GM12878 (cell line): ENCODE results near the gene FOXD2. TPM values are rescaled to one million over a fixed set of nuclear protein-coding genes. Genes with fewer than 3 reads are reported as not detected.

ENCODE experiments used
- ATAC-seq: fragments of 200-7000 bp; cut with Tn5 transposase; 3 replicates; pipeline ENCODE4 v1.9.1; 2020; ENCODE audit warnings: mild to moderate bottlenecking, moderate library complexity
- BruUV-seq: library from RNA; stranded (reverse); fragments of 400-500 nt; replicated peaks from 2 replicates; lab custom pipeline; 2021; lab: Mats Ljungman, UMichigan
- CTCF ChIA-PET: fragments of 300-600 bp; sonication (Branson Sonifier 250); formaldehyde crosslinking; extraction: SDS; loops from one replicate; lab custom pipeline; 2021; ENCODE audit warnings: inconsistent platforms; lab: Yijun Ruan, JAX
- POLR2A ChIA-PET: fragments of 350-600 bp; formaldehyde crosslinking; extraction: SDS; loops from one replicate; lab custom pipeline; 2021; ENCODE audit warnings: inconsistent platforms; lab: Charles Lee
- RAD21 ChIA-PET: fragments of 300-600 bp; sonication (Branson Sonifier 250); formaldehyde crosslinking; loops from one replicate; lab custom pipeline; 2023; ENCODE audit warnings: antibody characterized with exemption; ENCODE audit not compliant: unreplicated experiment; lab: Charles Lee
- SMC1A ChIA-PET: fragments of 300-600 bp; sonication (Branson Sonifier 250); formaldehyde crosslinking; loops from one replicate; lab custom pipeline; 2023; ENCODE audit not compliant: unreplicated experiment, uncharacterized antibody; lab: Charles Lee
- DNase-seq: peaks from one replicate; pipeline ENCODE4 v3.0.0-alpha.2; 2011; ENCODE audit warnings: low read depth, low spot score
- FAIRE-seq: peaks from 3 replicates; lab custom pipeline; 2011; peaks lifted over from hg19 to GRCh38; lab: Jason Lieb, UNC
- H2AFZ ChIP-seq: 2 replicates; pipeline ENCODE4 v1.6.0; 2011; ENCODE audit warnings: low read depth, low read length, control low read depth; ENCODE audit not compliant: control insufficient read depth
- H3K27ac ChIP-seq: 2 replicates; pipeline ENCODE4 v1.5.1; 2011; ENCODE audit warnings: control low read depth; ENCODE audit not compliant: control insufficient read depth, insufficient read depth
- H3K27me3 ChIP-seq, 2 experiments: replicated peaks in 1 of 2; 2 replicates each; pipeline versions ENCODE4 v1.6.0 to v1.6.1; 2011; ENCODE audit warnings: low read length in 1 of 2; ENCODE audit not compliant: control insufficient read depth in 2 of 2, insufficient read depth in 2 of 2
- H3K36me3 ChIP-seq, 2 experiments: 2 replicates each; pipeline ENCODE4 v1.5.1; 2011; ENCODE audit warnings: low read length in 1 of 2; ENCODE audit not compliant: control insufficient read depth in 2 of 2, insufficient read depth in 2 of 2
- H3K4me1 ChIP-seq: 2 replicates; pipeline ENCODE4 v1.6.1; 2011; ENCODE audit warnings: mild to moderate bottlenecking, low read length, moderate library complexity, mixed read lengths; ENCODE audit not compliant: control insufficient read depth, insufficient read depth
- H3K4me2 ChIP-seq: 2 replicates; pipeline ENCODE4 v1.6.0; 2011; ENCODE audit warnings: control low read depth; ENCODE audit not compliant: control insufficient read depth, insufficient read depth
- H3K4me3 ChIP-seq: fragments of 200-600 bp; sonication (generic); 2 replicates; pipeline ENCODE4 v1.5.1; 2016
- H3K79me2 ChIP-seq: 2 replicates; pipeline ENCODE4 v1.6.0; 2011; ENCODE audit warnings: low read length; ENCODE audit not compliant: control insufficient read depth, insufficient read depth
- H3K9ac ChIP-seq: 2 replicates; pipeline ENCODE4 v1.8.0; 2011; ENCODE audit warnings: low read length, control low read depth, mixed read lengths; ENCODE audit not compliant: control insufficient read depth, insufficient read depth
- H3K9me3 ChIP-seq: replicated peaks from 3 replicates; pipeline ENCODE4 v1.5.1; 2011; ENCODE audit warnings: mild to moderate bottlenecking, low read length; ENCODE audit not compliant: control insufficient read depth, insufficient read depth
- H4K20me1 ChIP-seq: 2 replicates; pipeline ENCODE4 v1.6.0; 2011; ENCODE audit not compliant: control insufficient read depth, insufficient read depth
- CBX5 ChIP-seq: sonication (generic); IDR thresholded peaks from 2 replicates; pipeline ENCODE4 v1.6.1; 2016; ENCODE audit warnings: low read depth, moderate library complexity, mild to moderate bottlenecking, inconsistent platforms
- CREM ChIP-seq: IDR thresholded peaks from 2 replicates; pipeline ENCODE4 v1.6.1; 2014; ENCODE audit warnings: antibody characterized with exemption, low read depth
- FOXK2 ChIP-seq: fragments of 450-650 bp; IDR thresholded peaks from 2 replicates; pipeline ENCODE4 v1.6.1; 2017; ENCODE audit warnings: mild to moderate bottlenecking, moderate library complexity
- HDGF ChIP-seq: fragments of 450-650 bp; IDR thresholded peaks from 2 replicates; pipeline ENCODE4 v1.6.1; 2016; ENCODE audit warnings: antibody characterized with exemption
- KAT2A ChIP-seq: conservative IDR thresholded peaks from 2 replicates; pipeline ENCODE4 v1.6.1; 2011; ENCODE audit warnings: low read depth, low read length; ENCODE audit not compliant: control insufficient read depth
- PKNOX1 ChIP-seq: fragments of 450-650 bp; IDR thresholded peaks from 2 replicates; pipeline ENCODE4 v1.6.1; 2016; ENCODE audit warnings: mild to moderate bottlenecking
- POU2F2 ChIP-seq: IDR thresholded peaks from 3 replicates; pipeline ENCODE4 v1.6.1; 2011; ENCODE audit warnings: low read depth, mild to moderate bottlenecking, low read length, borderline replicate concordance
- RB1 ChIP-seq: fragments of 450-650 bp; formaldehyde crosslinking; IDR thresholded peaks from 2 replicates; pipeline ENCODE4 v1.6.1; 2017; ENCODE audit warnings: mild to moderate bottlenecking, borderline replicate concordance
- SMAD1 ChIP-seq: fragments of 450-650 bp; IDR thresholded peaks from 2 replicates; pipeline ENCODE4 v1.6.1; 2018; ENCODE audit warnings: mild to moderate bottlenecking, low read depth; ENCODE audit not compliant: partially characterized antibody
- ZNF207 ChIP-seq: fragments of 450-650 bp; IDR thresholded peaks from 2 replicates; pipeline ENCODE4 v1.6.1; 2014; ENCODE audit warnings: antibody characterized with exemption, mild to moderate bottlenecking, borderline replicate concordance
- WGBS: methylation state at CpG from one replicate; pipeline ENCODE4 v1.1.6; 2016; ENCODE audit warnings: low lambda C conversion rate; ENCODE audit not compliant: insufficient replicate concordance, insufficient coverage; ENCODE audit errors: missing lambda C conversion rate; 5-methylcytosine and 5-hydroxymethylcytosine counted together
- in situ Hi-C: fragments of 300-500 bp; cut with MboI; formaldehyde crosslinking; loops from 9 replicates; pipeline ENCODE4 v1.14.3; 2018; ENCODE audit warnings: mixed read lengths
- intact Hi-C: fragments of 100-400 bp; cut with micrococcal nuclease; formaldehyde crosslinking; loops from one replicate; pipeline ENCODE4 v1.14.2; 2022; ENCODE audit not compliant: unreplicated experiment
- polyA plus RNA-seq, 11 experiments: library from polyadenylated mRNA; depleted of rRNA in 4 of 11; unstranded in 6 of 11; stranded (reverse) in 5 of 11; fragments of >200 nt; fragmentation: Nextera tagmentation in 4 of 11; fragmentation: Illumina TruSeq in 1 of 11; extraction: Ambion mirVana in 4 of 11; extraction: Trizol in 1 of 11; gene quantifications; 1 replicate in 1 of 11; 2 replicates in 10 of 11; pipeline versions ENCODE4 v1.2.1 to v1.2.3, GENCODE V29; 2011 to 2016; ENCODE audit warnings: inconsistent platforms in 2 of 11, missing spikeins in 2 of 11, low read depth in 1 of 11
- total RNA-seq, 4 experiments: library from RNA; depleted of rRNA in 3 of 4; stranded (reverse); fragments of >200 nt in 3 of 4; fragmentation: Illumina TruSeq in 1 of 4; extraction: Trizol in 1 of 4; gene quantifications; 2 replicates each; pipeline versions ENCODE4 v1.2.1 to v1.2.3, GENCODE V29; 2013 to 2021
- TF ChIP-seq, protein P1 (sequence below): fragments of 450-650 bp; IDR thresholded peaks from 2 replicates; pipeline ENCODE4 v1.6.1; 2017; ENCODE audit warnings: mild to moderate bottlenecking
- TF ChIP-seq, protein P2 (sequence below): IDR thresholded peaks from 2 replicates; pipeline ENCODE4 v1.6.1; 2012; ENCODE audit warnings: low read depth, low read length, improper control_type of control experiment
- TF ChIP-seq, protein P3 (sequence below): IDR thresholded peaks from 2 replicates; pipeline ENCODE4 v1.6.1; 2012; ENCODE audit warnings: low read depth, low read length, improper control_type of control experiment

FOXD2 gene
- total and polyA plus RNA-seq, 10 of the 15 experiments (the other 5 are each of a cell fraction or from before 2014, with no cell fraction given) = under 0.01 to 0.27 (median 0.04) TPM; not detected in 1

GRCh38 chr1:47420547-47420946, 17.3 kb upstream of the FOXD2 start:
- DNase-seq = no peak
- CTCF ChIA-PET = interaction anchor here (0.7 to 2.4 kb wide), 7 partner anchors 10 to 306 kb away, joined by 3 to 11 read pairs (median 7); no protein-coding TSS in a partner anchor
- Histone ChIP-seq H3K9me3 (no peaks in the 10 kb centered on the region), H3K4me1 (no peaks in the 10 kb centered on the region), H3K9ac (no peak overlapping the region), H3K4me3 (no peak overlapping the region), H3K36me3 (no peaks in the 10 kb centered on the region), H2AFZ (no peak overlapping the region), H3K27me3 (peaks cover 0 to 8% of the 10 kb centered on the region in 2 experiments; a peak in 2 of 4 replicates), H3K4me2 (no peak overlapping the region), H3K27ac (no peak overlapping the region), H3K79me2 (no peaks in the 10 kb centered on the region), H4K20me1 (no peaks in the 10 kb centered on the region)
- intact Hi-C loops = loop anchor here (10.0 kb wide), 1 partner anchor 226 kb away; the partner anchor contains the start of gene PDZK1IP1
- BruUV-seq = no TSS peak
- WGBS = 92% methylated on average over 4 of the region's 4 CpGs
- RAD21 ChIA-PET = no interaction called here
- SMC1A ChIA-PET = interaction anchor here (0.7 to 1.6 kb wide), 3 partner anchors 14 to 305 kb away, joined by 3 to 5 read pairs (median 4); partner anchors contain the start of gene FOXD2
- no peak for FAIRE-seq
- in situ Hi-C loops = no loop called here
- no peak for TF ChIP-seq CBX5
- POLR2A ChIA-PET = no interaction called here
- no peak for ATAC-seq

GRCh38 chr1:47423872-47424271, 14.0 kb upstream of the FOXD2 start:
- H3K9ac ChIP-seq = no peak overlapping the region
- H4K20me1 ChIP-seq = no peaks in the 10 kb centered on the region
- H3K4me2 ChIP-seq = no peak overlapping the region
- CTCF ChIA-PET = interaction anchor here (0.8 to 2.0 kb wide), 8 partner anchors 11 to 245 kb away, joined by 3 to 7 read pairs (median 5); partner anchors contain the start of gene FOXD2
- no peaks in the 10 kb centered on the region for H3K9me3 ChIP-seq
- no peaks in the 10 kb centered on the region for H3K79me2 ChIP-seq
- in situ Hi-C loops (no loop called here), intact Hi-C loops (loop anchor here (10.0 kb wide), 1 partner anchor 229 kb away; the partner anchor contains the start of gene PDZK1IP1)
- POLR2A ChIA-PET = no interaction called here
- H3K4me1 ChIP-seq = no peaks in the 10 kb centered on the region
- RAD21 ChIA-PET = interaction anchor here (0.7 to 1.7 kb wide), 3 partner anchors 34 to 161 kb away, joined by 3 to 6 read pairs (median 3); no protein-coding TSS in a partner anchor
- WGBS = 0% methylated on average over 2 of the region's 2 CpGs
- H2AFZ ChIP-seq = no peak overlapping the region
- DNase-seq (no peak), FAIRE-seq (no peak), ATAC-seq (no peak)
- no peak overlapping the region for H3K27ac ChIP-seq
- no TSS peak for BruUV-seq
- peaks cover 0 to 2% of the 10 kb centered on the region in 2 experiments; a peak in 2 of 4 replicates for H3K27me3 ChIP-seq
- SMC1A ChIA-PET = no interaction called here
- no peaks in the 10 kb centered on the region for H3K36me3 ChIP-seq
- H3K4me3 ChIP-seq = no peak overlapping the region
- no peak for TF ChIP-seq HDGF
- no peak for TF ChIP-seq CREM
- TF ChIP-seq, protein P1, sequence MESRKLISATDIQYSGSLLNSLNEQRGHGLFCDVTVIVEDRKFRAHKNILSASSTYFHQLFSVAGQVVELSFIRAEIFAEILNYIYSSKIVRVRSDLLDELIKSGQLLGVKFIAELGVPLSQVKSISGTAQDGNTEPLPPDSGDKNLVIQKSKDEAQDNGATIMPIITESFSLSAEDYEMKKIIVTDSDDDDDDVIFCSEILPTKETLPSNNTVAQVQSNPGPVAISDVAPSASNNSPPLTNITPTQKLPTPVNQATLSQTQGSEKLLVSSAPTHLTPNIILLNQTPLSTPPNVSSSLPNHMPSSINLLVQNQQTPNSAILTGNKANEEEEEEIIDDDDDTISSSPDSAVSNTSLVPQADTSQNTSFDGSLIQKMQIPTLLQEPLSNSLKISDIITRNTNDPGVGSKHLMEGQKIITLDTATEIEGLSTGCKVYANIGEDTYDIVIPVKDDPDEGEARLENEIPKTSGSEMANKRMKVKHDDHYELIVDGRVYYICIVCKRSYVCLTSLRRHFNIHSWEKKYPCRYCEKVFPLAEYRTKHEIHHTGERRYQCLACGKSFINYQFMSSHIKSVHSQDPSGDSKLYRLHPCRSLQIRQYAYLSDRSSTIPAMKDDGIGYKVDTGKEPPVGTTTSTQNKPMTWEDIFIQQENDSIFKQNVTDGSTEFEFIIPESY = no peak
- TF ChIP-seq, protein P2, sequence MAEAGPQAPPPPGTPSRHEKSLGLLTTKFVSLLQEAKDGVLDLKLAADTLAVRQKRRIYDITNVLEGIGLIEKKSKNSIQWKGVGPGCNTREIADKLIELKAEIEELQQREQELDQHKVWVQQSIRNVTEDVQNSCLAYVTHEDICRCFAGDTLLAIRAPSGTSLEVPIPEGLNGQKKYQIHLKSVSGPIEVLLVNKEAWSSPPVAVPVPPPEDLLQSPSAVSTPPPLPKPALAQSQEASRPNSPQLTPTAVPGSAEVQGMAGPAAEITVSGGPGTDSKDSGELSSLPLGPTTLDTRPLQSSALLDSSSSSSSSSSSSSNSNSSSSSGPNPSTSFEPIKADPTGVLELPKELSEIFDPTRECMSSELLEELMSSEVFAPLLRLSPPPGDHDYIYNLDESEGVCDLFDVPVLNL = no peak
- no peak for TF ChIP-seq FOXK2
- no peak for TF ChIP-seq ZNF207
- TF ChIP-seq, protein P3, sequence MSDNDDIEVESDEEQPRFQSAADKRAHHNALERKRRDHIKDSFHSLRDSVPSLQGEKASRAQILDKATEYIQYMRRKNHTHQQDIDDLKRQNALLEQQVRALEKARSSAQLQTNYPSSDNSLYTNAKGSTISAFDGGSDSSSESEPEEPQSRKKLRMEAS = no peak
- no peak for TF ChIP-seq SMAD1
- TF ChIP-seq RB1 = no peak
- TF ChIP-seq PKNOX1 = no peak
- no peak for TF ChIP-seq KAT2A
- no peak for TF ChIP-seq POU2F2
